Gastrocnemius medialis (tissue), 4 donors: Measurements from ENCODE around the gene NCOA6. TPM values are rescaled to one million over a fixed set of nuclear protein-coding genes. Genes with fewer than 3 reads are reported as not detected.
"Not testable (repeated sequence)": the region's sequence is repeated elsewhere in the genome, so short reads cannot be mapped to it uniquely, and the experiment has no call there.

Experiments
- ATAC-seq, 2 donors: fragments of 150-250 bp; one replicate each; pipeline ENCODE4 v1.9.1; 2016
- DNase-seq, 2 donors: peaks; one replicate each; pipeline ENCODE4 v3.0.0-alpha.2; 2019
- H3K27ac ChIP-seq, 4 donors: fragments of 200-600 bp; sonication (generic); 1 replicate in 1 of 4; 2 replicates in 3 of 4; pipeline ENCODE4 v1.5.1; 2016 to 2018; ENCODE audit warnings: mild to moderate bottlenecking in 2 of 4, moderate library complexity in 1 of 4
- H3K27me3 ChIP-seq, 3 donors: fragments of 200-600 bp; sonication (generic) in 2 of 3; 1 replicate in 1 of 3; 2 replicates in 2 of 3; pipeline versions ENCODE4 v1.5.1 to v1.6.0; 2016 to 2019; ENCODE audit warnings: mild to moderate bottlenecking in 1 of 3, moderate library complexity in 1 of 3
- H3K36me3 ChIP-seq, 2 donors: fragments of 200-600 bp; sonication (generic) in 1 of 2; one replicate each; pipeline ENCODE4 v1.5.1; 2017 to 2018
- H3K4me1 ChIP-seq, 2 donors: fragments of 200-600 bp; sonication (generic) in 1 of 2; one replicate each; pipeline ENCODE4 v1.5.1; 2016 to 2017; ENCODE audit warnings: mild to moderate bottlenecking in 2 of 2
- H3K4me3 ChIP-seq, 4 donors: fragments of 200-600 bp; sonication (generic) in 3 of 4; 1 replicate in 1 of 4; 2 replicates in 3 of 4; pipeline ENCODE4 v1.5.1; 2016 to 2019; ENCODE audit warnings: mild to moderate bottlenecking in 2 of 4
- H3K9me3 ChIP-seq, 3 donors: fragments of 200-600 bp; sonication (generic) in 2 of 3; 1 replicate in 1 of 3; 2 replicates in 2 of 3; pipeline ENCODE4 v1.5.1; 2016 to 2019
- POLR2A ChIP-seq, 2 donors: fragments of 450-650 bp; IDR thresholded peaks; one replicate each; pipeline ENCODE4 v1.6.1; 2017; ENCODE audit warnings: antibody characterized with exemption in 2 of 2, mild to moderate bottlenecking in 2 of 2, moderate library complexity in 2 of 2
- in situ Hi-C, 4 donors: fragments of 200-750 bp; cut with MboI; loops; one replicate each; pipeline versions ENCODE4 v1.15.0 to v1.8.0; 2017; ENCODE audit warnings: low sequenced_read_pairs in 4 of 4
- intact Hi-C: fragments of 100-400 bp; cut with DNase I; formaldehyde crosslinking; loops from one replicate; pipeline ENCODE4 v1.15.1; 2023; ENCODE audit warnings: low total_unique reads
- total RNA-seq, 4 donors: library from RNA; depleted of rRNA; stranded (reverse); fragments of >200 nt; gene quantifications; one replicate each; pipeline versions ENCODE4 v1.1.0 to v1.2.3, GENCODE V29; 2016
- TF ChIP-seq, protein P1 (sequence below), 5 experiments: fragments of 450-650 bp in 3 of 5; fragments of 200-600 bp in 2 of 5; sonication (generic) in 2 of 5; IDR thresholded peaks in 4 of 5; conservative IDR thresholded peaks in 1 of 5; 1 replicate in 4 of 5; 2 replicates in 1 of 5; pipeline ENCODE4 v1.5.1; 2016 to 2019; ENCODE audit warnings: antibody characterized with exemption in 5 of 5, mild to moderate bottlenecking in 3 of 5, moderate library complexity in 3 of 5

The NCOA6 gene
- total RNA-seq, 4 donors from 2014 or later = 10.9 to 12.7 (median 11.6) TPM

DNA sequence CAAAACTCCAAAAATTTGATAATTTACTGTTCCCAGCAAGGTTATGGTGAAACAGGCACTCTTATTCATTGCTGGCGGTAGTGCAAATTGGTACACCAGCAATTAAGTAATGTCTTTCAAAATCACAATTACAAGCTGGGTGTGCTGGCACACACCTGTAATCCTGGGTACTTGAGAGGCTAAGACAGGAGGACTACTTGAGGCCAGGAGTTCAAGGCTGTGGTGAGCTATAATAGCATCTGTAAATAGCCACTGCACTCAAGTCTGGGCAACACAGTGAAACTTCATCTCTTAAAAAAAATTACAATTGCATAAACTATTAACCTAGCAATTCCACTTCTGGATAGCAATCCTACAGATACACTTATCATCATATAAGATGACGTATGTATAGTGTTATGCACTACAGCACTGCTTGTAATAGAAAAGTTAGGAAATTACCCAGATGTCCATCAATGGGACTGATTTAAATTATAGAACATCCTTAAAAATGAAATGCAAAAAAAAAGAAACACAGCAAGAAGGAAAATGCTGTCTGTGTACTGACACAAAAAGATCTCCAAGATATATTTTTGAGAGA lies 31.4 kb downstream of the NCOA6 start:
- TF ChIP-seq, protein P1, sequence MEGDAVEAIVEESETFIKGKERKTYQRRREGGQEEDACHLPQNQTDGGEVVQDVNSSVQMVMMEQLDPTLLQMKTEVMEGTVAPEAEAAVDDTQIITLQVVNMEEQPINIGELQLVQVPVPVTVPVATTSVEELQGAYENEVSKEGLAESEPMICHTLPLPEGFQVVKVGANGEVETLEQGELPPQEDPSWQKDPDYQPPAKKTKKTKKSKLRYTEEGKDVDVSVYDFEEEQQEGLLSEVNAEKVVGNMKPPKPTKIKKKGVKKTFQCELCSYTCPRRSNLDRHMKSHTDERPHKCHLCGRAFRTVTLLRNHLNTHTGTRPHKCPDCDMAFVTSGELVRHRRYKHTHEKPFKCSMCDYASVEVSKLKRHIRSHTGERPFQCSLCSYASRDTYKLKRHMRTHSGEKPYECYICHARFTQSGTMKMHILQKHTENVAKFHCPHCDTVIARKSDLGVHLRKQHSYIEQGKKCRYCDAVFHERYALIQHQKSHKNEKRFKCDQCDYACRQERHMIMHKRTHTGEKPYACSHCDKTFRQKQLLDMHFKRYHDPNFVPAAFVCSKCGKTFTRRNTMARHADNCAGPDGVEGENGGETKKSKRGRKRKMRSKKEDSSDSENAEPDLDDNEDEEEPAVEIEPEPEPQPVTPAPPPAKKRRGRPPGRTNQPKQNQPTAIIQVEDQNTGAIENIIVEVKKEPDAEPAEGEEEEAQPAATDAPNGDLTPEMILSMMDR (IDR thresholded peaks at IDR 0.05 in 4 of 5, conservative IDR thresholded peaks at IDR 0.05 in 1 of 5) = no peak
- no peak for TF ChIP-seq POLR2A (IDR thresholded peaks at IDR 0.05)
- ATAC-seq = no peak
- H3K36me3 ChIP-seq = peaks cover 0 to 7% of the 10 kb centered on the region in 2 donors
- no peaks in the 10 kb centered on the region for H3K27me3 ChIP-seq
- no peak overlapping the region for H3K27ac ChIP-seq
- intact Hi-C loops = no loop called here
- H3K4me1 ChIP-seq = peaks cover 45 to 56% of the 10 kb centered on the region in 2 donors
- in situ Hi-C loops = no loop called here
- no peak overlapping the region for H3K4me3 ChIP-seq
- no peak for DNase-seq
- no peaks in the 10 kb centered on the region for H3K9me3 ChIP-seq

DNA sequence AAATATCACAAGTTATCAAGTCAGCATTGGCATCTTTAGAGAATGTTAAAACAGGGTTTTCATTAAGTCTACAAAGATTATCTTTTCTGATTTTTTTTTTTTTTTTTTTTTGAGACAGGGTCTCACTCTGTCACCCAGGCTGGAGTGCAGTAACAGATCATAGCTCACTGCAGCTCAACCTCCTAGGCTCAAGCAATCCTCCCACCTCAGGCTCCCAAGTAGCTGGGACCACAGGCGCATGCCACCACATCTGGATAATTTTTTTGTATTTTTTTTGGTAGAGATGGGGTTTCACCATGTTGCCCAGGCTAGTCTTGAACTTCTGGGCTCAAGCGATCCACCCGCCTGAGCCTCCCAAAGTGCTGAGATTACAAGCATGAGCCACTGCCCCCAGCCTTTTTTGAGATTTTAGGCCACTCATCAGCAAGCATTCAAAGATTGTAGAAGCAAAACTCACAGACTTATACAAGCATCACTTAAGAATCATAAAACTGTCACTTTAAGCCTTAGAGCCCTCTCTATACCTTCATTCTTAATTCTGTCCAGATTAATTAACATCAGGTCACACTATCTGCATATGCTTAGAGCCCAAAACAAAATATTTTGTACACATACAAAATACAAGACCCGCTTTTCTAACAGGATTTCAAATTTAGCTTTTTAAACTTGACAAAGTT lies 32.6 kb downstream of the NCOA6 start:
- no peak for TF ChIP-seq POLR2A (IDR thresholded peaks at IDR 0.05)
- TF ChIP-seq, protein P1 (IDR thresholded peaks at IDR 0.05 in 4 of 5, conservative IDR thresholded peaks at IDR 0.05 in 1 of 5) = no peak
- intact Hi-C loops (no loop called here), in situ Hi-C loops (no loop called here)
- Histone ChIP-seq H3K4me3 (no peak overlapping the region), H3K9me3 (no peaks in the 10 kb centered on the region), H3K27me3 (no peaks in the 10 kb centered on the region), H3K4me1 (peaks cover 40 to 47% of the 10 kb centered on the region in 2 donors), H3K27ac (no peak overlapping the region), H3K36me3 (peaks cover 0 to 7% of the 10 kb centered on the region in 2 donors)
- DNase-seq = no peak
- ATAC-seq = no peak

DNA sequence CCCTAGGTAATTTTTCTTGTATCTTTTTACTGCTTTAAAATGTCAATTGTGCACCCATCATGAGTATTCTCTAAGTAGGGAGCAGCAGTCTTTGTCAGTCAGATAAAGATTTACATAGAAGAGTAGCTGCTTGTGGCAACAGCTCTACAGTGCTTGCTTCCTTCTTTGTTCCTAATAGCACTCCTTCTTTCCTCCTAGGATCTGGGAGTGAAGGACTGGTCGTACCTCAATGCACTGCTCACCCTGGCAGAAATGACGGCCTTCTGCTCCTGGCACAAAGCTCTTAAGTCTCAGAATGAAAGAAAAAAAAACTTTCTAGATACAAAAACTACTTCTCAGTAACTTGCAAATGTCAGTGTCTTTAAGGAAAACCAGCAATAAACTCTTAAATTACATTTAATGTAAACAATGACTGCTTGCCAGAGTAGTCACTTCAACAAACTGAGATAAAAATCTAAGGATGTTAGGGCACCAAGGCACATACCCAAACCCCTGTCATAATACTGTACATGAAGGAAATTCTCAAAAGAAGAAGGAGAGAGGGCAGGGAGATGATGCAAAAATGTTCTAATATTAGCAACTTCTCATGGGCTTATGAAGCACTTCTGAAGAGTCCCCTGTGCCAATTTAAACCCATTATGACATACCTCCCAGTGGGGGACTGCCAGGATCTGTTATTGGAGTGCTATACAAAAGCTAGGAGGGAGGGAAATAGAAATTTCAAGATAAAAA lies 34.0 kb downstream of the NCOA6 start:
- peak; percentile 80 to 99 for ATAC-seq
- peak in 1 of 2 donors; percentile 68 for DNase-seq
- H3K27ac ChIP-seq = peak overlapping the region; percentile 27 to 60 (median 44)
- H3K36me3 ChIP-seq = peaks cover 0 to 7% of the 10 kb centered on the region in 2 donors
- TF ChIP-seq, protein P1 (IDR thresholded peaks at IDR 0.05 in 4 of 5, conservative IDR thresholded peaks at IDR 0.05 in 1 of 5) = no peak
- no peak for TF ChIP-seq POLR2A (IDR thresholded peaks at IDR 0.05)
- in situ Hi-C loops = no loop called here
- no peaks in the 10 kb centered on the region for H3K27me3 ChIP-seq
- H3K4me3 ChIP-seq = no peak overlapping the region
- H3K4me1 ChIP-seq = peaks cover 30 to 38% of the 10 kb centered on the region in 2 donors
- intact Hi-C loops = no loop called here
- H3K9me3 ChIP-seq = no peaks in the 10 kb centered on the region

DNA sequence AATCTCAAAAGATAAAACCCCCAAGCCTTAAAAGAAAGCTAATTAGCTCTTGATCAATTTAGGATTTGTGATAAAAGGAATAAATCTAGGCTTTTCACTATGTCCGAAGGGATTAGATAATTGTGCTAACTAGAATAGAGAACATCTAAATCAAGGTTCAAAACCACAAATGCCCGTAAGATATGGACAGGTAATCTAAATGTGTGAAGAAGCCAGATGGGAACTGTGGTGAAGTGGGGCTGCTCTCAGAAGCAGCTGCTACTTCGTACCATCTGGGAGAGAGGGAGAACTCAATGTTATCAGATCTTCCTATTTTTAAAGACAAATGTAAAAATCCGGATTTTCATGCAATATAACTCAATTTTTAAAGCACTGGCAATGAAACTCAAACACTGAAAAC lies 44.2 kb downstream of the NCOA6 start:
- peak overlapping the region; percentile 2 to 75 (median 70) for H3K27ac ChIP-seq
- in situ Hi-C loops (no loop called here), intact Hi-C loops (no loop called here)
- TF ChIP-seq, protein P1 (IDR thresholded peaks at IDR 0.05 in 4 of 5, conservative IDR thresholded peaks at IDR 0.05 in 1 of 5) = no peak
- no peak for TF ChIP-seq POLR2A (IDR thresholded peaks at IDR 0.05)
- H3K9me3 ChIP-seq = no peaks in the 10 kb centered on the region
- DNase-seq (no peak), ATAC-seq (no peak)
- H3K27me3 ChIP-seq = no peaks in the 10 kb centered on the region
- H3K4me3 ChIP-seq = no peak overlapping the region
- H3K36me3 ChIP-seq = peaks cover 0 to 13% of the 10 kb centered on the region in 2 donors
- H3K4me1 ChIP-seq = peaks cover 3 to 8% of the 10 kb centered on the region in 2 donors

- ATAC-seq (peak; percentile 63 to 85), DNase-seq (peak; percentile 42 to 78)
- intact Hi-C loops, H3K27me3 ChIP-seq, in situ Hi-C loops, H3K9me3 ChIP-seq, H3K4me3 ChIP-seq, H3K4me1 ChIP-seq: not testable (repeated sequence)
- Histone ChIP-seq H3K27ac (peak overlapping the region; percentile 59 to 75 (median 70)), H3K36me3 (peaks cover 0 to 21% of the 10 kb centered on the region in 2 donors)
Observed at GRCh38 chr20:34780291-34780690, 45.2 kb downstream of the NCOA6 start.
